ENCODE measurements around the gene CADM1. TPM values are rescaled to one million over a fixed set of nuclear protein-coding genes. Genes with fewer than 3 reads are reported as not detected.
A peak's percentile ranks its signal among the peaks of the same experiment; 100 is the strongest.

The CADM1 gene
- total RNA-seq, 1 experiment from 2014 or later = 534 TPM

DNA sequence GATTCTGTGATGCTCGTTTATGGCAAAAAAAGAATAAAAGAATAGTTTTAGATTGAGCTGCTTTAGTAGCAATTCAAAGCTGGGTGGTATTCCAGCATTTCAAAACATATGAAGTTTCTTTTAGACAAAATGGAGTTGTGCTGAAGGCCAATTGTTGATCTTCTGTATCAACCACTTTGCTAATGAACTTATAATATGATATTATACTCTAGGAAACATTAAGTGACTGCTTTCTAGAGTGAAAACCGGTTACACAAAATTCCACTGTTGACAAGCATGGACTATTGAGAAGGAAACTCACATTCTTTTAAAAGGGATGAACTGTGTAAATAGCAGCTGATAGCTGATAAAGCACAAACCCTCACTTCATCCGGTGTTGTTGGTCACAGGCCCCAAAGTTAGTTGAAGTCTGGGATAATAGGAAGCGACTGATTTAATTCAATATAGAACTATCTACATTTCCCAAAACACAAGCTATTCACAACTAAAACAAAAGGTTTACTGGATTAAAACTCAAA is 255.1 kb downstream of the CADM1 start:
- Mint-ChIP-seq H3K9me3 (ENCODE audit: unreplicated experiment) (peaks cover 6% of the 10 kb centered on the region), H3K4me1 (ENCODE audit: low read depth, unreplicated experiment) (peaks cover 52% of the 10 kb centered on the region), H3K27me3 (ENCODE audit: insufficient read depth, unreplicated experiment) (no peaks in the 10 kb centered on the region), H3K4me3 (ENCODE audit: unreplicated experiment) (peak overlapping the region; percentile 40), H3K36me3 (ENCODE audit: insufficient read depth, unreplicated experiment) (peaks cover 11% of the 10 kb centered on the region), H3K27ac (ENCODE audit: unreplicated experiment) (peak overlapping the region; percentile 79)
- intact Hi-C loops (cut with micrococcal nuclease; ENCODE audit: unreplicated experiment) = loop anchor here (1.0 to 2.0 kb wide), 2 partner anchors 31 to 34 kb away; no protein-coding TSS in a partner anchor
- H3K4me3 ChIP-seq (ENCODE audit: low read depth, low read length) = no peak overlapping the region
- CTCF ChIA-PET = no interaction called here
- DNase-seq = peak in 1 of 2 experiments; percentile 61
- no peaks in the 10 kb centered on the region for H3K27me3 ChIP-seq (replicated peaks; ENCODE audit: control insufficient read depth, insufficient read depth, low read length)
- no TSS peak for BruUV-seq (replicated peaks)
- H3K4me1 ChIP-seq = peaks cover 64% of the 10 kb centered on the region
- no peaks in the 10 kb centered on the region for H3K9me3 ChIP-seq
- H3K36me3 ChIP-seq (ENCODE audit: control insufficient read depth, insufficient read depth, low read length) = no peaks in the 10 kb centered on the region
- TF ChIP-seq, protein P1, sequence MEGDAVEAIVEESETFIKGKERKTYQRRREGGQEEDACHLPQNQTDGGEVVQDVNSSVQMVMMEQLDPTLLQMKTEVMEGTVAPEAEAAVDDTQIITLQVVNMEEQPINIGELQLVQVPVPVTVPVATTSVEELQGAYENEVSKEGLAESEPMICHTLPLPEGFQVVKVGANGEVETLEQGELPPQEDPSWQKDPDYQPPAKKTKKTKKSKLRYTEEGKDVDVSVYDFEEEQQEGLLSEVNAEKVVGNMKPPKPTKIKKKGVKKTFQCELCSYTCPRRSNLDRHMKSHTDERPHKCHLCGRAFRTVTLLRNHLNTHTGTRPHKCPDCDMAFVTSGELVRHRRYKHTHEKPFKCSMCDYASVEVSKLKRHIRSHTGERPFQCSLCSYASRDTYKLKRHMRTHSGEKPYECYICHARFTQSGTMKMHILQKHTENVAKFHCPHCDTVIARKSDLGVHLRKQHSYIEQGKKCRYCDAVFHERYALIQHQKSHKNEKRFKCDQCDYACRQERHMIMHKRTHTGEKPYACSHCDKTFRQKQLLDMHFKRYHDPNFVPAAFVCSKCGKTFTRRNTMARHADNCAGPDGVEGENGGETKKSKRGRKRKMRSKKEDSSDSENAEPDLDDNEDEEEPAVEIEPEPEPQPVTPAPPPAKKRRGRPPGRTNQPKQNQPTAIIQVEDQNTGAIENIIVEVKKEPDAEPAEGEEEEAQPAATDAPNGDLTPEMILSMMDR (IDR thresholded peaks at IDR 0.05; ENCODE audit: insufficient read depth in 1 of 2, low read depth in 1 of 2, low read length in 1 of 2, severe bottlenecking in 1 of 2, unreplicated experiment in 1 of 2) = no peak
- POLR2A ChIA-PET = no interaction called here

DNA sequence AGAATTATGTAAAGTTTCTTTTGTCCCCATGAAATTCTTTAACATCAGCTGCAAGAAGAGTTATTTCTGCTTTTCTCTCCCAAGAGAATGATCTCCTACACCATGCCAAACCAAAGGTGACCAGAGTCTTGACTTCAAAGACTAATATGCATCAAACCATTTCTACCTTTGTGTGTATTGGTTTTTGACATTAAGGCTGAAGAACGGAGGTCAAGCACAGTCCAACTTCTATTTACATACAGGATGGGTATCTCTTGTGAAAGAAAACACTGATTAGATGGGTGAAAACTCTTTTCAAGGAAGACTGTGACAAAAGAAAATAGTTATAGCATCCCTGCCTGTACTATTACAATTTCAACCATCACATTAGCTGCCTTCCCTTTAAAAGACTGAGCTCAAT is 256.3 kb downstream of the CADM1 start:
- ChIA-PET CTCF (interaction anchor here (1.0 kb wide), 1 partner anchor 32 kb away, joined by 3 read pairs; no protein-coding TSS in a partner anchor), POLR2A (no interaction called here)
- peak overlapping the region; percentile 6 for H3K4me3 Mint-ChIP-seq (ENCODE audit: unreplicated experiment)
- H3K36me3 ChIP-seq (ENCODE audit: control insufficient read depth, insufficient read depth, low read length) = no peaks in the 10 kb centered on the region
- no peaks in the 10 kb centered on the region for H3K27me3 ChIP-seq (replicated peaks; ENCODE audit: control insufficient read depth, insufficient read depth, low read length)
- no peaks in the 10 kb centered on the region for H3K9me3 ChIP-seq
- H3K36me3 Mint-ChIP-seq (ENCODE audit: insufficient read depth, unreplicated experiment) = peaks cover 15% of the 10 kb centered on the region
- no TSS peak for BruUV-seq (replicated peaks)
- H3K27me3 Mint-ChIP-seq (ENCODE audit: insufficient read depth, unreplicated experiment) = no peaks in the 10 kb centered on the region
- intact Hi-C loops (cut with micrococcal nuclease; ENCODE audit: unreplicated experiment) = loop anchor here (1.0 to 2.0 kb wide), 2 partner anchors 22 to 33 kb away; no protein-coding TSS in a partner anchor
- no peak overlapping the region for H3K4me3 ChIP-seq (ENCODE audit: low read depth, low read length)
- TF ChIP-seq, protein P1 (IDR thresholded peaks at IDR 0.05; ENCODE audit: insufficient read depth in 1 of 2, low read depth in 1 of 2, low read length in 1 of 2, severe bottlenecking in 1 of 2, unreplicated experiment in 1 of 2) = no peak
- peaks cover 55% of the 10 kb centered on the region for H3K4me1 Mint-ChIP-seq (ENCODE audit: low read depth, unreplicated experiment)
- H3K4me1 ChIP-seq = peaks cover 63% of the 10 kb centered on the region
- peak overlapping the region; percentile 36 for H3K27ac Mint-ChIP-seq (ENCODE audit: unreplicated experiment)
- peaks cover 6% of the 10 kb centered on the region for H3K9me3 Mint-ChIP-seq (ENCODE audit: unreplicated experiment)
- no peak for DNase-seq

DNA sequence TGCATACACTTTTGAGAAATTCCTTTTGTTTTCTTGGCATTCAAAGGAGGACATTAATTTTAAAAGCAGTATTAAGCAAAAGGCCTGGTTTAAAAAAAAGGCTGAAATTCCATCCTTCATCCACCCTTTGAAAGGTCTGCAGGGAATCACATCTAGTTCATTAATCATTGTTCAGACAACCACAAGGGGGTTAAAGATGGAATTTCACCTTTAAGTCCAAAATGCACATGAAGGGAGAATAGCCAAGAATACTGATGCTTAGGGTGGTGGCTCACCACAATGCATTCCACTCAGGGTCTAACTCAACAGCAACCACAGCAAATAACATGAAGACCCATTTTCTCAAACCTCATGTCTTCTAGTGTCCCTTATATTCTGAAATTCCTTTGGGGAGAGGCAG is 256.9 kb downstream of the CADM1 start:
- peak in 1 of 2 experiments; percentile 40 for DNase-seq
- TF ChIP-seq, protein P1 (IDR thresholded peaks at IDR 0.05; ENCODE audit: insufficient read depth in 1 of 2, low read depth in 1 of 2, low read length in 1 of 2, severe bottlenecking in 1 of 2, unreplicated experiment in 1 of 2) = no peak
- Histone ChIP-seq H3K4me3 (ENCODE audit: low read depth, low read length) (no peak overlapping the region), H3K4me1 (peaks cover 63% of the 10 kb centered on the region), H3K9me3 (no peaks in the 10 kb centered on the region), H3K27me3 (replicated peaks; ENCODE audit: control insufficient read depth, insufficient read depth, low read length) (no peaks in the 10 kb centered on the region), H3K36me3 (ENCODE audit: control insufficient read depth, insufficient read depth, low read length) (no peaks in the 10 kb centered on the region)
- Mint-ChIP-seq H3K4me3 (ENCODE audit: unreplicated experiment) (peak overlapping the region; percentile 32), H3K27me3 (ENCODE audit: insufficient read depth, unreplicated experiment) (no peaks in the 10 kb centered on the region), H3K9me3 (ENCODE audit: unreplicated experiment) (peaks cover 6% of the 10 kb centered on the region), H3K36me3 (ENCODE audit: insufficient read depth, unreplicated experiment) (peaks cover 21% of the 10 kb centered on the region), H3K4me1 (ENCODE audit: low read depth, unreplicated experiment) (peaks cover 55% of the 10 kb centered on the region), H3K27ac (ENCODE audit: unreplicated experiment) (peak overlapping the region; percentile 36)
- ChIA-PET CTCF (interaction anchor here (0.8 to 1.0 kb wide), 2 partner anchors 9 to 33 kb away, joined by 3 read pairs; no protein-coding TSS in a partner anchor), POLR2A (interaction anchor here (0.9 kb wide), 1 partner anchor 21 kb away, joined by 4 read pairs; no protein-coding TSS in a partner anchor)
- intact Hi-C loops (cut with micrococcal nuclease; ENCODE audit: unreplicated experiment) = loop anchor here (1.0 kb wide), 1 partner anchor 21 kb away; no protein-coding TSS in a partner anchor
- BruUV-seq (replicated peaks) = no TSS peak

All from Caco-2 (cell line).